Osteocyte (in vitro differentiated cells): Measurements from ENCODE around the gene ERMAP. TPM values are rescaled to one million over a fixed set of nuclear protein-coding genes. Genes with fewer than 3 reads are reported as not detected.

Source experiments
- DNase-seq: peaks from one replicate; pipeline ENCODE4 v3.0.0; 2021; ENCODE audit warnings: mixed read lengths; ENCODE audit not compliant: unreplicated experiment; ENCODE audit errors: extremely low spot score
- H3K27ac Mint-ChIP-seq: one replicate; pipeline ENCODE4 v1.8.0; 2021; ENCODE audit warnings: mild to moderate bottlenecking, mixed read lengths; ENCODE audit not compliant: unreplicated experiment
- H3K27me3 Mint-ChIP-seq: one replicate; pipeline ENCODE4 v1.8.0; 2021; ENCODE audit warnings: mixed read lengths; ENCODE audit not compliant: unreplicated experiment
- H3K36me3 Mint-ChIP-seq: one replicate; pipeline ENCODE4 v1.8.0; 2021; ENCODE audit warnings: mixed read lengths; ENCODE audit not compliant: unreplicated experiment
- H3K4me1 Mint-ChIP-seq: one replicate; pipeline ENCODE4 v1.8.0; 2021; ENCODE audit warnings: mixed read lengths; ENCODE audit not compliant: unreplicated experiment
- H3K4me3 Mint-ChIP-seq: one replicate; pipeline ENCODE4 v1.8.0; 2021; ENCODE audit warnings: mild to moderate bottlenecking, moderate library complexity, mixed read lengths; ENCODE audit not compliant: unreplicated experiment
- H3K9me3 Mint-ChIP-seq: one replicate; pipeline ENCODE4 v1.8.0; 2021; ENCODE audit warnings: mixed read lengths; ENCODE audit not compliant: unreplicated experiment
- CTCF ChIP-seq: fragments of 200-600 bp; sonication (generic); IDR thresholded peaks from 2 replicates; pipeline ENCODE4 v1.5.0; 2021; ENCODE audit warnings: antibody characterized with exemption, mild to moderate bottlenecking, moderate library complexity
- total RNA-seq: library from RNA; stranded (reverse); gene quantifications from 2 replicates; pipeline ENCODE4 v1.2.1, GENCODE V29; 2021

ERMAP gene
- total RNA-seq, 1 donor from 2014 or later = 13.8 TPM

- H3K9me3 Mint-ChIP-seq = no peaks in the 10 kb centered on the region
These were observed 24.1 kb downstream of the ERMAP start for GRCh38 chr1:42841010-42841409.

GRCh38 chr1:42841440-42842147 lies 24.7 kb downstream of the ERMAP start:
- peaks cover 7% of the 10 kb centered on the region for H3K36me3 Mint-ChIP-seq
- H3K9me3 Mint-ChIP-seq = no peaks in the 10 kb centered on the region
- no peak overlapping the region for H3K27ac Mint-ChIP-seq
- no peak for TF ChIP-seq CTCF
- peaks cover 5% of the 10 kb centered on the region for H3K4me1 Mint-ChIP-seq
- H3K27me3 Mint-ChIP-seq = no peaks in the 10 kb centered on the region
- no peak overlapping the region for H3K4me3 Mint-ChIP-seq
- no peak for DNase-seq

More at GRCh38 chr1:42841010-42841409, 24.1 kb downstream of the ERMAP start:
- H3K36me3 Mint-ChIP-seq = peaks cover 10% of the 10 kb centered on the region
- no peak overlapping the region for H3K27ac Mint-ChIP-seq
- H3K27me3 Mint-ChIP-seq = no peaks in the 10 kb centered on the region
- no peak for DNase-seq
- no peak for TF ChIP-seq CTCF
- H3K4me3 Mint-ChIP-seq = no peak overlapping the region
- H3K4me1 Mint-ChIP-seq = peaks cover 3% of the 10 kb centered on the region

- peaks cover 18% of the 10 kb centered on the region for H3K4me1 Mint-ChIP-seq
- no peak for DNase-seq
- H3K36me3 Mint-ChIP-seq = peaks cover 16% of the 10 kb centered on the region
- H3K4me3 Mint-ChIP-seq = no peak overlapping the region
- H3K9me3 Mint-ChIP-seq = no peaks in the 10 kb centered on the region
- H3K27me3 Mint-ChIP-seq = no peaks in the 10 kb centered on the region
- no peak overlapping the region for H3K27ac Mint-ChIP-seq
- TF ChIP-seq CTCF = no peak
These were observed 27.7 kb downstream of the ERMAP start for GRCh38 chr1:42844592-42845140.

- Mint-ChIP-seq H3K4me1 (peaks cover 18% of the 10 kb centered on the region), H3K27me3 (no peaks in the 10 kb centered on the region), H3K36me3 (peaks cover 20% of the 10 kb centered on the region), H3K4me3 (no peak overlapping the region), H3K27ac (no peak overlapping the region), H3K9me3 (no peaks in the 10 kb centered on the region)
- TF ChIP-seq CTCF = no peak
- no peak for DNase-seq
These were observed 28.3 kb downstream of the ERMAP start for GRCh38 chr1:42845193-42845592.

- DNase-seq = no peak
- Mint-ChIP-seq H3K4me1 (peaks cover 18% of the 10 kb centered on the region), H3K27me3 (no peaks in the 10 kb centered on the region), H3K36me3 (peaks cover 27% of the 10 kb centered on the region), H3K27ac (peak overlapping the region; percentile 65), H3K9me3 (no peaks in the 10 kb centered on the region), H3K4me3 (peak overlapping the region; percentile 93)
- TF ChIP-seq CTCF = no peak
These were observed 28.9 kb downstream of the ERMAP start for GRCh38 chr1:42845866-42846256.
